Measurements from ENCODE around the gene PFDN5. TPM values are rescaled to one million over a fixed set of nuclear protein-coding genes. Genes with fewer than 3 reads are reported as not detected.

Gene PFDN5
- total RNA-seq, 1 experiment from 2014 or later = 519 TPM

- H3K4me1 ChIP-seq (ENCODE audit: insufficient read depth, low read length) = no peaks in the 10 kb centered on the region
- no peaks in the 10 kb centered on the region for H3K36me3 ChIP-seq (ENCODE audit: low read depth, low read length)
- CTCF ChIA-PET = no interaction called here
- DNase-seq = no peak
- H3K79me2 ChIP-seq (ENCODE audit: low read length) = no peaks in the 10 kb centered on the region
- no peak for ATAC-seq
- TF ChIP-seq EZH2 (IDR thresholded peaks at IDR 0.05; ENCODE audit: low read length, unreplicated experiment) = no peak
- no peak for TF ChIP-seq CTCF (conservative IDR thresholded peaks at IDR 0.05; ENCODE audit: low read depth, low read length)
- TF ChIP-seq EZH2phosphoT487 (IDR thresholded peaks at IDR 0.05; ENCODE audit: borderline replicate concordance, low read length) = no peak
- POLR2A ChIA-PET (ENCODE audit: unreplicated experiment) = no interaction called here
- H4K20me1 ChIP-seq (ENCODE audit: low read length) = no peaks in the 10 kb centered on the region
- H2AFZ ChIP-seq (ENCODE audit: low read length) = no peak within 1 kb of the TSS
- H3K4me3 ChIP-seq (ENCODE audit: low read length) = no peak within 1 kb of the TSS
- H3K9me2 ChIP-seq (replicated peaks; ENCODE audit: low read length) = no peaks in the 10 kb centered on the region
- no peaks in the 10 kb centered on the region for H3F3A ChIP-seq (ENCODE audit: low read length, unreplicated experiment)
- no peak within 1 kb of the TSS for H3K4me2 ChIP-seq (ENCODE audit: low read length)
- no peaks in the 10 kb centered on the region for H3K9me3 ChIP-seq (ENCODE audit: low read length)
- H3K27ac ChIP-seq (ENCODE audit: low read length) = no peak within 1 kb of the TSS
- intact Hi-C loops (cut with micrococcal nuclease) = no loop called here
- BruUV-seq (replicated peaks) = no TSS peak
- H3K27me3 ChIP-seq (ENCODE audit: low read length) = no peaks in the 10 kb centered on the region
- no peak within 1 kb of the TSS for H3K9ac ChIP-seq (ENCODE audit: low read length)
Measured at GRCh38 chr12:53336181-53336681, 40.9 kb downstream of the PFDN5 start, which contains the start of gene SP7. Gene SP7, minus strand, starts transcription at chr12:53336354. Its CDS starts 708 bp downstream, at chr12:53335646.

- H3K4me3 ChIP-seq (ENCODE audit: low read length) = no peak overlapping the region
- intact Hi-C loops (cut with micrococcal nuclease) = no loop called here
- H3K27me3 ChIP-seq (ENCODE audit: low read length) = no peaks in the 10 kb centered on the region
- H3K9ac ChIP-seq (ENCODE audit: low read length) = no peak overlapping the region
- no peak overlapping the region for H3K4me2 ChIP-seq (ENCODE audit: low read length)
- CTCF ChIA-PET = no interaction called here
- no peaks in the 10 kb centered on the region for H3K9me3 ChIP-seq (ENCODE audit: low read length)
- H3F3A ChIP-seq (ENCODE audit: low read length, unreplicated experiment) = no peaks in the 10 kb centered on the region
- no peaks in the 10 kb centered on the region for H3K79me2 ChIP-seq (ENCODE audit: low read length)
- ATAC-seq = no peak
- H3K27ac ChIP-seq (ENCODE audit: low read length) = no peak overlapping the region
- no TSS peak for BruUV-seq (replicated peaks)
- no peaks in the 10 kb centered on the region for H3K36me3 ChIP-seq (ENCODE audit: low read depth, low read length)
- TF ChIP-seq CTCF (conservative IDR thresholded peaks at IDR 0.05; ENCODE audit: low read depth, low read length) (no peak), EZH2phosphoT487 (IDR thresholded peaks at IDR 0.05; ENCODE audit: borderline replicate concordance, low read length) (no peak), EZH2 (IDR thresholded peaks at IDR 0.05; ENCODE audit: low read length, unreplicated experiment) (no peak)
- H3K9me2 ChIP-seq (replicated peaks; ENCODE audit: low read length) = no peaks in the 10 kb centered on the region
- no peak for DNase-seq
- no peaks in the 10 kb centered on the region for H3K4me1 ChIP-seq (ENCODE audit: insufficient read depth, low read length)
- no peak overlapping the region for H2AFZ ChIP-seq (ENCODE audit: low read length)
- POLR2A ChIA-PET (ENCODE audit: unreplicated experiment) = no interaction called here
- H4K20me1 ChIP-seq (ENCODE audit: low read length) = no peaks in the 10 kb centered on the region
Measured at GRCh38 chr12:53338017-53338416, 42.7 kb downstream of the PFDN5 start.

GRCh38 chr12:53338916-53339315, 43.6 kb downstream of the PFDN5 start:
- Histone ChIP-seq H3K9me2 (replicated peaks; ENCODE audit: low read length) (no peaks in the 10 kb centered on the region), H3K9me3 (ENCODE audit: low read length) (no peaks in the 10 kb centered on the region), H3K79me2 (ENCODE audit: low read length) (no peaks in the 10 kb centered on the region), H2AFZ (ENCODE audit: low read length) (no peak overlapping the region), H3K4me3 (ENCODE audit: low read length) (no peak overlapping the region), H3K4me1 (ENCODE audit: insufficient read depth, low read length) (no peaks in the 10 kb centered on the region), H3K27ac (ENCODE audit: low read length) (no peak overlapping the region), H3K4me2 (ENCODE audit: low read length) (no peak overlapping the region), H3K36me3 (ENCODE audit: low read depth, low read length) (no peaks in the 10 kb centered on the region), H3F3A (ENCODE audit: low read length, unreplicated experiment) (no peaks in the 10 kb centered on the region), H3K9ac (ENCODE audit: low read length) (no peak overlapping the region), H4K20me1 (ENCODE audit: low read length) (no peaks in the 10 kb centered on the region), H3K27me3 (ENCODE audit: low read length) (no peaks in the 10 kb centered on the region)
- CTCF ChIA-PET = no interaction called here
- POLR2A ChIA-PET (ENCODE audit: unreplicated experiment) = no interaction called here
- ATAC-seq = no peak
- intact Hi-C loops (cut with micrococcal nuclease) = no loop called here
- TF ChIP-seq CTCF (conservative IDR thresholded peaks at IDR 0.05; ENCODE audit: low read depth, low read length) (no peak), EZH2 (IDR thresholded peaks at IDR 0.05; ENCODE audit: low read length, unreplicated experiment) (no peak), EZH2phosphoT487 (IDR thresholded peaks at IDR 0.05; ENCODE audit: borderline replicate concordance, low read length) (no peak)
- no TSS peak for BruUV-seq (replicated peaks)
- no peak for DNase-seq

All from PC-3 (cell line).